AG09309 (cell line): Measurements from ENCODE around the gene TXNIP.

ENCODE experiments used
- DNase-seq: peaks from one replicate; pipeline ENCODE4 v3.0.0-alpha.2; 2010; ENCODE audit warnings: low read depth
- H3K4me3 ChIP-seq: 2 replicates; pipeline ENCODE4 v1.5.1; 2011; ENCODE audit warnings: mild to moderate bottlenecking, low read depth, low read length, moderate library complexity; ENCODE audit not compliant: control insufficient read depth
- CTCF ChIP-seq: IDR thresholded peaks from 2 replicates; pipeline ENCODE4 v1.5.1; 2011; ENCODE audit warnings: mild to moderate bottlenecking, low read depth, low read length, inconsistent platforms; ENCODE audit not compliant: insufficient read depth, control insufficient read depth; ENCODE audit errors: missing control alignments

TXNIP gene

GRCh38 chr1:145996433-145997015 lies at the start of gene TXNIP:
Gene TXNIP, minus strand, starts transcription at chr1:145996579. Its CDS starts 313 bp downstream, at chr1:145996266.
- no peak for TF ChIP-seq CTCF

GRCh38 chr1:146039844-146040194 lies 43.4 kb upstream of the TXNIP start:
- no peak for DNase-seq
- TF ChIP-seq CTCF: no peak
- no peak overlapping the region for H3K4me3 ChIP-seq

More at GRCh38 chr1:145996433-145997015, at the start of gene TXNIP:
- H3K4me3 ChIP-seq: peak within 1 kb of the TSS; percentile 65
- DNase-seq: peak; percentile 87

GRCh38 chr1:146036965-146037646 lies 40.7 kb upstream of the TXNIP start:
- peak; percentile 64 for DNase-seq

GRCh38 chr1:146036241-146036964 lies 40.0 kb upstream of the TXNIP start:
- DNase-seq: no peak
- H3K4me3 ChIP-seq: peak overlapping the region; percentile 39
- TF ChIP-seq CTCF: no peak

More at GRCh38 chr1:146036965-146037646, 40.7 kb upstream of the TXNIP start:
- H3K4me3 ChIP-seq: peak overlapping the region; percentile 57
- no peak for TF ChIP-seq CTCF

GRCh38 chr1:146035048-146035423 lies 38.7 kb upstream of the TXNIP start:
- no peak for TF ChIP-seq CTCF
- DNase-seq: no peak
- H3K4me3 ChIP-seq: no peak overlapping the region

GRCh38 chr1:146032631-146033219 lies 36.3 kb upstream of the TXNIP start:
- DNase-seq: no peak
- TF ChIP-seq CTCF: peak; percentile 53
- no peak overlapping the region for H3K4me3 ChIP-seq
